SU-DHL-6 (cell line): ENCODE results near the gene ATG12.

Experiments
- EZH2phosphoT487 ChIP-seq: fragments of 200-600 bp; sonication (generic), shearing (Covaris generic); conservative IDR thresholded peaks from 2 replicates; pipeline ENCODE4 v1.6.1; 2018; ENCODE audit warnings: mild to moderate bottlenecking, antibody characterized with exemption, low read length, moderate library complexity, mixed read lengths
- TF ChIP-seq, protein P1 (sequence below): fragments of 200-600 bp; sonication (generic); IDR thresholded peaks from one replicate; pipeline ENCODE4 v1.5.1; 2017; ENCODE audit warnings: antibody characterized with exemption, mild to moderate bottlenecking, low read length, moderate library complexity; ENCODE audit not compliant: insufficient read depth, poor library complexity, severe bottlenecking

- TF ChIP-seq, protein P1, sequence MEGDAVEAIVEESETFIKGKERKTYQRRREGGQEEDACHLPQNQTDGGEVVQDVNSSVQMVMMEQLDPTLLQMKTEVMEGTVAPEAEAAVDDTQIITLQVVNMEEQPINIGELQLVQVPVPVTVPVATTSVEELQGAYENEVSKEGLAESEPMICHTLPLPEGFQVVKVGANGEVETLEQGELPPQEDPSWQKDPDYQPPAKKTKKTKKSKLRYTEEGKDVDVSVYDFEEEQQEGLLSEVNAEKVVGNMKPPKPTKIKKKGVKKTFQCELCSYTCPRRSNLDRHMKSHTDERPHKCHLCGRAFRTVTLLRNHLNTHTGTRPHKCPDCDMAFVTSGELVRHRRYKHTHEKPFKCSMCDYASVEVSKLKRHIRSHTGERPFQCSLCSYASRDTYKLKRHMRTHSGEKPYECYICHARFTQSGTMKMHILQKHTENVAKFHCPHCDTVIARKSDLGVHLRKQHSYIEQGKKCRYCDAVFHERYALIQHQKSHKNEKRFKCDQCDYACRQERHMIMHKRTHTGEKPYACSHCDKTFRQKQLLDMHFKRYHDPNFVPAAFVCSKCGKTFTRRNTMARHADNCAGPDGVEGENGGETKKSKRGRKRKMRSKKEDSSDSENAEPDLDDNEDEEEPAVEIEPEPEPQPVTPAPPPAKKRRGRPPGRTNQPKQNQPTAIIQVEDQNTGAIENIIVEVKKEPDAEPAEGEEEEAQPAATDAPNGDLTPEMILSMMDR, result no peak
- no peak for TF ChIP-seq EZH2phosphoT487
These were observed 24.9 kb downstream of the ATG12 start, which contains the start of gene CDO1 for GRCh38 chr5:115816226-115817081.
